Measurements from ENCODE around the gene FOXP2. TPM values are rescaled to one million over a fixed set of nuclear protein-coding genes. Genes with fewer than 3 reads are reported as not detected.
"Not testable (repeated sequence)": the region's sequence is repeated elsewhere in the genome, so short reads cannot be mapped to it uniquely, and the experiment has no call there.

Gene FOXP2
- total and polyA plus RNA-seq, 9 of the 15 experiments (the other 6 are each of a cell fraction or from before 2014, with no cell fraction given) = not detected

DNA sequence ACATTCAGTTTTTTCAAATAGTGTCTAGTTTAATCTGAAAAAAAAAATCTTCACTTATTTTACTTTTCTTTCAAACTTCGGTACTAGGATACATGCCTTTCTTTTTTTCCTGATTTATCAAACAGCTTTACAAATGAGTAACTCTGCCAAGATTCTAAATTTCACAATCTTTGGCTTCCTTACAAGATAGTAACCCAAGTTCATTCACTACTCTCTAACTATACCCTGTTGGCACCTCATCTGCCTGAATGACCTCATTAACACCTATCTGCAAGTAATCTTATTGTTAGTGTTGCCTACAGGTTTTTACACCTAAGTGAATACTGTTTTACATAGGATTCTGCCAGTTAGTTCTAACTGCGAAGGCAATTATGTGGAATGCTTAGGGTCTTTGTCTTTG lies 159.8 kb downstream of the FOXP2 start (continued):
- no peak for TF ChIP-seq TEAD2 (tag; IDR thresholded peaks at IDR 0.05)

DNA sequence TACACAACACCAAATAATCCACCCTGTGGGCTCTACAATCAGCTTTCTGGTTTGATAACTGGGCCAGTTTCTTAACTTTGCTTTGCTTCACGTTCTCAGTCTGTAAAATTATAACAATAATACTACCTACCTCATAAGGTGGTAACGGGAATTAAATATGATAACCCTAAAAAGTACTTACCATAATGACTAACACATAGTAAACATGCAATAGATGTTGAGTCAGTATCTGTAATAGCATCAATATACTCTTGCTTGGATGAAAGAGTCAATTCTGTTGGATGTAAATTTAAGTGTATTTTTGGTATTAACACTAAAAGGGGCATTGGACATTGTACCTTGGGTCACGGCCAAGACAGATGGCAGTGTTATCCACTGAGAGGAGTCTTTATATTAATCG lies 160.5 kb downstream of the FOXP2 start:
- no peaks in the 10 kb centered on the region for H3K27me3 ChIP-seq (ENCODE audit: control insufficient read depth in 2 of 2, insufficient read depth in 2 of 2, low read length in 2 of 2)
- intact Hi-C loops (cut with micrococcal nuclease) = no loop called here
- CTCF ChIA-PET (ENCODE audit: low intra/inter-chr PET ratio) = no interaction called here
- BruUV-seq (replicated peaks) = no TSS peak
- no peaks in the 10 kb centered on the region for H3K79me2 ChIP-seq (ENCODE audit: control insufficient read depth, insufficient read depth, low read length)
- no peak overlapping the region for H3K9ac ChIP-seq (ENCODE audit: insufficient read depth in 1 of 2, low read depth in 2 of 2, low read length in 2 of 2)
- no peaks in the 10 kb centered on the region for H4K20me1 ChIP-seq (replicated peaks; ENCODE audit: control insufficient read depth, insufficient read depth, low read length)
- TF ChIP-seq ZBTB1 (CRISPR knock-in tag; IDR thresholded peaks at IDR 0.05; ENCODE audit: borderline replicate concordance, low read depth) = no peak
- TF ChIP-seq, protein P1, sequence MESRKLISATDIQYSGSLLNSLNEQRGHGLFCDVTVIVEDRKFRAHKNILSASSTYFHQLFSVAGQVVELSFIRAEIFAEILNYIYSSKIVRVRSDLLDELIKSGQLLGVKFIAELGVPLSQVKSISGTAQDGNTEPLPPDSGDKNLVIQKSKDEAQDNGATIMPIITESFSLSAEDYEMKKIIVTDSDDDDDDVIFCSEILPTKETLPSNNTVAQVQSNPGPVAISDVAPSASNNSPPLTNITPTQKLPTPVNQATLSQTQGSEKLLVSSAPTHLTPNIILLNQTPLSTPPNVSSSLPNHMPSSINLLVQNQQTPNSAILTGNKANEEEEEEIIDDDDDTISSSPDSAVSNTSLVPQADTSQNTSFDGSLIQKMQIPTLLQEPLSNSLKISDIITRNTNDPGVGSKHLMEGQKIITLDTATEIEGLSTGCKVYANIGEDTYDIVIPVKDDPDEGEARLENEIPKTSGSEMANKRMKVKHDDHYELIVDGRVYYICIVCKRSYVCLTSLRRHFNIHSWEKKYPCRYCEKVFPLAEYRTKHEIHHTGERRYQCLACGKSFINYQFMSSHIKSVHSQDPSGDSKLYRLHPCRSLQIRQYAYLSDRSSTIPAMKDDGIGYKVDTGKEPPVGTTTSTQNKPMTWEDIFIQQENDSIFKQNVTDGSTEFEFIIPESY (CRISPR knock-in tag; IDR thresholded peaks at IDR 0.05) = no peak
- TF ChIP-seq ZFPM2 (CRISPR knock-in tag; IDR thresholded peaks at IDR 0.05) = no peak
- TF ChIP-seq ARID2 (IDR thresholded peaks at IDR 0.05) = no peak
- TF ChIP-seq, protein P2, sequence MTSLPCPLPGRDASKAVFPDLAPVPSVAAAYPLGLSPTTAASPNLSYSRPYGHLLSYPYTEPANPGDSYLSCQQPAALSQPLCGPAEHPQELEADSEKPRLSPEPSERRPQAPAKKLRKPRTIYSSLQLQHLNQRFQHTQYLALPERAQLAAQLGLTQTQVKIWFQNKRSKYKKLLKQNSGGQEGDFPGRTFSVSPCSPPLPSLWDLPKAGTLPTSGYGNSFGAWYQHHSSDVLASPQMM (CRISPR knock-in tag; IDR thresholded peaks at IDR 0.05) = no peak
- no peak for TF ChIP-seq PHF21A (IDR thresholded peaks at IDR 0.05; ENCODE audit: borderline replicate concordance, low read depth)
- in situ Hi-C loops (cut with MboI) = no loop called here
- no peaks in the 10 kb centered on the region for H3K9me1 ChIP-seq (ENCODE audit: control insufficient read depth, insufficient read depth, low read length)
- H3K4me2 ChIP-seq (ENCODE audit: insufficient read depth, low read length) = no peak overlapping the region
- H3K27ac ChIP-seq (ENCODE audit: extremely low read depth, low read depth, low read length) = no peak overlapping the region
- POLR2A ChIA-PET = no interaction called here
- no peak overlapping the region for H3K4me3 ChIP-seq
- WGBS (ENCODE audit: insufficient coverage, low coverage, missing lambda C conversion rate) = under 1% methylated on average over 4 of the region's 4 CpGs
- FAIRE-seq (no peak), DNase-seq (ENCODE audit: extremely low read depth in 1 of 4, low spot score in 3 of 4) (no peak), ATAC-seq (no peak)
- H3K9me3 ChIP-seq (replicated peaks; ENCODE audit: control insufficient read depth, insufficient read depth, low read depth, low read length) = no peaks in the 10 kb centered on the region
- no peaks in the 10 kb centered on the region for H3K4me1 ChIP-seq (replicated peaks in 1 of 2; ENCODE audit: control insufficient read depth in 2 of 2, insufficient read depth in 2 of 2, low read length in 2 of 2)
- H2AFZ ChIP-seq (ENCODE audit: low read depth, low read length) = no peak overlapping the region
- H3K36me3 ChIP-seq (ENCODE audit: control insufficient read depth, insufficient read depth, low read length) = no peaks in the 10 kb centered on the region

DNA sequence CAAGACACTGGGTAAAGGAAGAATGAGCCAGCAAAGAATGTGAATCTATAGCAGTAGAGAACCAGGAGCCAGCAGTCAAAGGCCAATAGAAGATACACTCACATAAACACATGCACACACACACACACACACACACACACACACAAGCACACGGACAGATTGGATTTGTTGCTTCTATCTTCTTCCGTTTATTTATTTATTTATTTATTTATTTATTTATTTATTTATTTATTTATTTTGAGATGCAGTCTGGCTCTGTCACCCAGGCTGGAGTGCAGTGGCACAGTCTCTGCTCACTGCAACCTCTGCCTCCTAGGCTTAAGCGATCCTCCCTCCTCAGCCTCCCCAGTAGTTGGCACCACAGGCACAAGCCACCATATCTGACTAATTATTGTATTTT lies 166.3 kb downstream of the FOXP2 start:
- H4K20me1 ChIP-seq (replicated peaks; ENCODE audit: control insufficient read depth, insufficient read depth, low read length); H3K4me1 ChIP-seq (replicated peaks in 1 of 2; ENCODE audit: control insufficient read depth in 2 of 2, insufficient read depth in 2 of 2, low read length in 2 of 2); H2AFZ ChIP-seq (ENCODE audit: low read depth, low read length); H3K4me2 ChIP-seq (ENCODE audit: insufficient read depth, low read length); FAIRE-seq; H3K27ac ChIP-seq (ENCODE audit: extremely low read depth, low read depth, low read length); H3K9me1 ChIP-seq (ENCODE audit: control insufficient read depth, insufficient read depth, low read length); POLR2A ChIA-PET; H3K36me3 ChIP-seq (ENCODE audit: control insufficient read depth, insufficient read depth, low read length); H3K27me3 ChIP-seq (ENCODE audit: control insufficient read depth in 2 of 2, insufficient read depth in 2 of 2, low read length in 2 of 2); intact Hi-C loops (cut with micrococcal nuclease); in situ Hi-C loops (cut with MboI); H3K9me3 ChIP-seq (replicated peaks; ENCODE audit: control insufficient read depth, insufficient read depth, low read depth, low read length); BruUV-seq (replicated peaks); ATAC-seq; H3K9ac ChIP-seq (ENCODE audit: insufficient read depth in 1 of 2, low read depth in 2 of 2, low read length in 2 of 2); CTCF ChIA-PET (ENCODE audit: low intra/inter-chr PET ratio); H3K4me3 ChIP-seq; H3K79me2 ChIP-seq (ENCODE audit: control insufficient read depth, insufficient read depth, low read length); DNase-seq (ENCODE audit: extremely low read depth in 1 of 4, low spot score in 3 of 4): not testable (repeated sequence)
- 0% methylated on average over 3 of the region's 3 CpGs for WGBS (ENCODE audit: insufficient coverage, low coverage, missing lambda C conversion rate)
